HCT116 (cell line): Measurements from ENCODE around the gene FBXO17. TPM values are rescaled to one million over a fixed set of nuclear protein-coding genes. Genes with fewer than 3 reads are reported as not detected.

Source experiments
- ATAC-seq: fragments of 200-7000 bp; cut with Tn5 transposase; 2 replicates; pipeline ENCODE4 v1.9.1; 2020; ENCODE audit warnings: mild to moderate bottlenecking, moderate library complexity
- BruUV-seq: library from RNA; stranded (reverse); fragments of 400-500 nt; replicated peaks from 2 replicates; lab custom pipeline; 2021; lab: Mats Ljungman, UMichigan
- CTCF ChIA-PET: fragments of 300-600 bp; sonication (Branson Sonifier 250); formaldehyde crosslinking; loops from one replicate; lab custom pipeline; 2021; ENCODE audit warnings: antibody characterized with exemption; lab: Charles Lee
- POLR2A ChIA-PET: fragments of 300-600, 350-600 bp; sonication (Branson Sonifier 250); formaldehyde crosslinking; loops from one replicate; lab custom pipeline; 2021; ENCODE audit warnings: antibody characterized with exemption; lab: Charles Lee
- RAD21 ChIA-PET, 2 experiments: fragments of 300-600 bp; sonication (Branson Sonifier 250); formaldehyde crosslinking; loops; one replicate each; lab custom pipeline; 2023; ENCODE audit warnings: low total read pairs in 2 of 2; ENCODE audit not compliant: uncharacterized antibody in 2 of 2, unreplicated experiment in 2 of 2, low non-redundant PET in 1 of 2; lab: Charles Lee
- DNase-seq: peaks from one replicate; pipeline ENCODE4 v3.0.0-alpha.2; 2010; ENCODE audit warnings: low read depth, low spot score
- H2AFZ ChIP-seq: fragments of 200-600 bp; shearing (Covaris generic), sonication (generic); 2 replicates; pipeline ENCODE4 v1.6.1; 2017; ENCODE audit warnings: low read depth, mixed run types, mixed read lengths, antibody characterized with exemption, low read length; ENCODE audit not compliant: poor library complexity, severe bottlenecking
- H3K27ac ChIP-seq: 2 replicates; pipeline ENCODE4 v1.5.1; 2012; ENCODE audit warnings: low read depth, low read length
- H3K27me3 ChIP-seq: fragments of 200-600 bp; sonication (generic); 2 replicates; pipeline ENCODE4 v1.6.1; 2016; ENCODE audit warnings: mixed run types, low read length, mixed read lengths; ENCODE audit not compliant: insufficient read depth
- H3K36me3 ChIP-seq, 2 experiments: fragments of 200-500 bp in 1 of 2; fragments of 200-600 bp in 1 of 2; sonication (Bioruptor generic) in 1 of 2; sonication (generic) in 1 of 2; 2 replicates each; pipeline versions ENCODE4 v1.5.1 to v1.6.1; 2014 to 2016; ENCODE audit warnings: low read length in 2 of 2, inconsistent platforms in 1 of 2, mixed read lengths in 1 of 2, mixed run types in 1 of 2; ENCODE audit not compliant: insufficient read depth in 2 of 2, control insufficient read depth in 1 of 2
- H3K4me1 ChIP-seq, 2 experiments: fragments of 200-600 bp in 1 of 2; sonication (generic) in 1 of 2; 2 replicates each; pipeline versions ENCODE4 v1.5.1 to v1.6.1; 2012 to 2017; ENCODE audit warnings: low read length in 2 of 2, inconsistent platforms in 1 of 2, mild to moderate bottlenecking in 1 of 2, mixed read lengths in 1 of 2, mixed run types in 1 of 2, moderate library complexity in 1 of 2; ENCODE audit not compliant: insufficient read depth in 2 of 2, control insufficient read depth in 1 of 2
- H3K4me2 ChIP-seq: fragments of 200-600 bp; sonication (generic); 2 replicates; pipeline ENCODE4 v1.6.1; 2017; ENCODE audit warnings: mixed run types, low read length, mixed read lengths
- H3K4me3 ChIP-seq, 2 experiments: fragments of 200-600 bp in 1 of 2; sonication (generic) in 1 of 2; replicated peaks in 1 of 2; 2 replicates each; pipeline ENCODE4 v1.5.1; 2011 to 2016; ENCODE audit warnings: low read length in 2 of 2, control low read depth in 1 of 2, low read depth in 1 of 2, mild to moderate bottlenecking in 1 of 2, mixed read lengths in 1 of 2, mixed run types in 1 of 2
- H3K79me2 ChIP-seq: fragments of 200-600 bp; sonication (generic); 2 replicates; pipeline ENCODE4 v1.6.1; 2017; ENCODE audit warnings: mild to moderate bottlenecking, mixed run types, low read length, moderate library complexity, mixed read lengths; ENCODE audit not compliant: insufficient read depth
- H3K9ac ChIP-seq: fragments of 200-600 bp; sonication (generic); 2 replicates; pipeline ENCODE4 v1.6.1; 2016; ENCODE audit warnings: low read length, mixed read lengths
- H3K9me2 ChIP-seq: fragments of 200-600 bp; sonication (generic), shearing (Covaris generic); 2 replicates; pipeline ENCODE4 v1.6.1; 2017; ENCODE audit warnings: mixed run types, mild to moderate bottlenecking, moderate library complexity; ENCODE audit not compliant: insufficient read depth
- H3K9me3 ChIP-seq, 2 experiments: fragments of 200-500 bp in 1 of 2; fragments of 200-600 bp in 1 of 2; sonication (Bioruptor generic) in 1 of 2; sonication (generic) in 1 of 2; 2 replicates each; pipeline ENCODE4 v1.6.1; 2014 to 2017; ENCODE audit warnings: low read length in 2 of 2, mixed read lengths in 2 of 2, inconsistent platforms in 1 of 2, low read depth in 1 of 2, mild to moderate bottlenecking in 1 of 2, mixed run types in 1 of 2, moderate library complexity in 1 of 2; ENCODE audit not compliant: control insufficient read depth in 1 of 2, insufficient read depth in 1 of 2
- H4K20me1 ChIP-seq: fragments of 200-600 bp; sonication (generic), shearing (Covaris generic); 2 replicates; pipeline ENCODE4 v1.6.1; 2017; ENCODE audit warnings: mixed run types, mild to moderate bottlenecking, moderate library complexity; ENCODE audit not compliant: insufficient read depth
- CBX3 ChIP-seq: IDR thresholded peaks from 2 replicates; pipeline ENCODE4 v1.6.1; 2012; ENCODE audit warnings: low read depth
- EGR1 ChIP-seq: IDR thresholded peaks from 2 replicates; pipeline ENCODE4 v1.6.1; 2012; ENCODE audit warnings: low read depth
- EZH2 ChIP-seq: fragments of 200-600 bp; sonication (generic); IDR thresholded peaks from 2 replicates; pipeline ENCODE4 v1.6.1; 2017; ENCODE audit warnings: antibody characterized with exemption, mixed run types
- EZH2phosphoT487 ChIP-seq: fragments of 200-600 bp; IDR thresholded peaks from 2 replicates; pipeline ENCODE4 v1.6.1; 2018; ENCODE audit warnings: antibody characterized with exemption, borderline replicate concordance
- FOSL1 ChIP-seq: IDR thresholded peaks from 2 replicates; pipeline ENCODE4 v1.6.1; 2012; ENCODE audit warnings: low read depth
- POLR2A ChIP-seq: IDR thresholded peaks from 2 replicates; pipeline ENCODE4 v1.7.0; 2011; ENCODE audit warnings: borderline replicate concordance; ENCODE audit not compliant: insufficient read depth, insufficient read length; ENCODE audit errors: extremely low read depth
- POLR2AphosphoS5 ChIP-seq: IDR thresholded peaks from 2 replicates; pipeline ENCODE4 v1.6.1; 2011; ENCODE audit warnings: mild to moderate bottlenecking, low read depth, low read length, moderate library complexity
- YY1 ChIP-seq: IDR thresholded peaks from 2 replicates; pipeline ENCODE4 v1.6.1; 2011; ENCODE audit warnings: low read length, low read depth, moderate library complexity, mild to moderate bottlenecking; ENCODE audit not compliant: insufficient replicate concordance; ENCODE audit errors: extremely low read depth
- ZNF274 ChIP-seq: fragments of 200-500 bp; sonication (Bioruptor generic); IDR thresholded peaks from 2 replicates; pipeline ENCODE4 v1.6.1; 2014; ENCODE audit warnings: mild to moderate bottlenecking, low read depth, low read length, inconsistent platforms
- intact Hi-C: fragments of 100-400 bp; cut with micrococcal nuclease; formaldehyde crosslinking; loops from 2 replicates; pipeline ENCODE4 v1.10.0; 2022
- total RNA-seq: library from RNA; stranded (reverse); gene quantifications from one replicate; pipeline ENCODE4 v1.2.1, GENCODE V29; 2021; ENCODE audit not compliant: unreplicated experiment
- TF ChIP-seq, protein P1 (sequence below): IDR thresholded peaks from 2 replicates; pipeline ENCODE4 v1.6.1; 2011; ENCODE audit warnings: mild to moderate bottlenecking, low read length, moderate library complexity; ENCODE audit not compliant: insufficient replicate concordance; ENCODE audit errors: extremely low read depth
- TF ChIP-seq, protein P2 (sequence below): IDR thresholded peaks from 2 replicates; pipeline ENCODE4 v1.6.1; 2012; ENCODE audit warnings: low read depth
- TF ChIP-seq, protein P3 (sequence below), 3 experiments: fragments of 200-600 bp in 1 of 3; sonication (generic) in 1 of 3; IDR thresholded peaks in 2 of 3; conservative IDR thresholded peaks in 1 of 3; 2 replicates each; pipeline ENCODE4 v1.5.1; 2012 to 2017; ENCODE audit warnings: low read depth in 2 of 3, low read length in 2 of 3, antibody characterized with exemption in 1 of 3, borderline replicate concordance in 1 of 3, control low read depth in 1 of 3, mild to moderate bottlenecking in 1 of 3, mixed read lengths in 1 of 3, mixed run types in 1 of 3, moderate library complexity in 1 of 3; ENCODE audit not compliant: insufficient read depth in 1 of 3

The FBXO17 gene
- total RNA-seq, 1 experiment from 2014 or later: 18.5 TPM

DNA sequence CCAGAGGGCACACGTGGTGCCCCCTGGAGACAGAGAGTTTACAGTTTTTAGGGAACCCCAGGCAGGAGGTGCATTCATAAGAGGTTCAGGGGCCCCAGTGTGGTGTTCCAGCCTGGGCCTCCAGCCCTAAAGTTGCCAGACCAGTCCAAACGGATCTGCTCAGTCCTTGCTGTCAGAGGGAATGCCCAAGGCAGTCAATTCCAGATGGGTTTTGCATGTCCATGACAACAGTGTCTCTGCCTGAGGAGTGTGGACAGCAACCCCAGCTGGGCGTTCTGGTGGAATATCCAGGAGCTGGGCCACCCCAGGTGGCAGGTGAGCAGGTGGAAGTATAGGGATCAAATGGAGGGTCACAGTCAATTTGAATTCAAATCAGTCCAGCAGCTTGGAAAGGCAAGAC, 31.6 kb upstream of the FBXO17 start:
- TF ChIP-seq POLR2A (no peak), FOSL1 (no peak), EZH2 (no peak)
- TF ChIP-seq, all 23 proteins: peak for 0
- no TSS peak for BruUV-seq
- no peak overlapping the region for H3K4me3 ChIP-seq
- H3K27me3 ChIP-seq: no peaks in the 10 kb centered on the region
- H3K27ac ChIP-seq: no peak overlapping the region
- H3K36me3 ChIP-seq: no peaks in the 10 kb centered on the region
- ChIA-PET POLR2A (no interaction called here), CTCF (no interaction called here), RAD21 (no interaction called here)
- no peaks in the 10 kb centered on the region for H3K9me2 ChIP-seq
- no peaks in the 10 kb centered on the region for H3K4me1 ChIP-seq
- DNase-seq (no peak), ATAC-seq (no peak)
- no peaks in the 10 kb centered on the region for H3K79me2 ChIP-seq
- H4K20me1 ChIP-seq: no peaks in the 10 kb centered on the region
- no peaks in the 10 kb centered on the region for H3K9me3 ChIP-seq
- no peak overlapping the region for H3K9ac ChIP-seq
- H2AFZ ChIP-seq: no peak overlapping the region
- intact Hi-C loops: no loop called here
- H3K4me2 ChIP-seq: no peak overlapping the region

DNA sequence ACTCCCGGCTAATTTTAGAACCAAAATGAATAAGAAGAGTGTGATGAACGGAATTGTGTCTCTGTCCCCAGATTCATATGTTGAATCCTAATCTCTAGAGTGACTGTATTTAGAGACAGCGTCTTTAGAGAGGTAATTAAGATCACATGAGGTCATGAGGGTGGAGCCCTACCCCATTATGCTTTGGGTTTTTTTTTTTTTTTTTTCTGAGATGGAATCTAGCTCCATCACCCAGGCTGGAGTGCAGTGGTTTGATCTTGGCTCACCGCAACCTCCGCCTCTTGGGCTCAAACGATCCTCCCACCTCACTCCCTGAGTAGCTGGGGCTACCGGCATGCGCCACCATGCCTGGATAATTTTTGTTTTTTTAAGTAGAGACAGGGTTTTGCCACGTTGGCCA, 28.9 kb upstream of the FBXO17 start:
- H3K79me2 ChIP-seq: no peaks in the 10 kb centered on the region
- no peaks in the 10 kb centered on the region for H3K9me2 ChIP-seq
- H4K20me1 ChIP-seq: no peaks in the 10 kb centered on the region
- intact Hi-C loops: no loop called here
- no peak overlapping the region for H3K27ac ChIP-seq
- no peaks in the 10 kb centered on the region for H3K9me3 ChIP-seq
- no peak overlapping the region for H3K4me3 ChIP-seq
- CTCF ChIA-PET: no interaction called here
- no peak for ATAC-seq
- RAD21 ChIA-PET: no interaction called here
- H3K36me3 ChIP-seq: no peaks in the 10 kb centered on the region
- H2AFZ ChIP-seq: no peak overlapping the region
- H3K4me2 ChIP-seq: no peak overlapping the region
- POLR2A ChIA-PET: no interaction called here
- H3K27me3 ChIP-seq: no peaks in the 10 kb centered on the region
- no peak overlapping the region for H3K9ac ChIP-seq
- BruUV-seq: no TSS peak
- no peak for DNase-seq
- no peaks in the 10 kb centered on the region for H3K4me1 ChIP-seq
- TF ChIP-seq, protein P1, sequence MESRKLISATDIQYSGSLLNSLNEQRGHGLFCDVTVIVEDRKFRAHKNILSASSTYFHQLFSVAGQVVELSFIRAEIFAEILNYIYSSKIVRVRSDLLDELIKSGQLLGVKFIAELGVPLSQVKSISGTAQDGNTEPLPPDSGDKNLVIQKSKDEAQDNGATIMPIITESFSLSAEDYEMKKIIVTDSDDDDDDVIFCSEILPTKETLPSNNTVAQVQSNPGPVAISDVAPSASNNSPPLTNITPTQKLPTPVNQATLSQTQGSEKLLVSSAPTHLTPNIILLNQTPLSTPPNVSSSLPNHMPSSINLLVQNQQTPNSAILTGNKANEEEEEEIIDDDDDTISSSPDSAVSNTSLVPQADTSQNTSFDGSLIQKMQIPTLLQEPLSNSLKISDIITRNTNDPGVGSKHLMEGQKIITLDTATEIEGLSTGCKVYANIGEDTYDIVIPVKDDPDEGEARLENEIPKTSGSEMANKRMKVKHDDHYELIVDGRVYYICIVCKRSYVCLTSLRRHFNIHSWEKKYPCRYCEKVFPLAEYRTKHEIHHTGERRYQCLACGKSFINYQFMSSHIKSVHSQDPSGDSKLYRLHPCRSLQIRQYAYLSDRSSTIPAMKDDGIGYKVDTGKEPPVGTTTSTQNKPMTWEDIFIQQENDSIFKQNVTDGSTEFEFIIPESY: no peak
- TF ChIP-seq POLR2A (no peak), EZH2phosphoT487 (no peak), POLR2AphosphoS5 (no peak), ZNF274 (no peak), FOSL1 (no peak), YY1 (no peak), CBX3 (no peak), EGR1 (no peak), EZH2 (no peak)
- TF ChIP-seq, protein P2, sequence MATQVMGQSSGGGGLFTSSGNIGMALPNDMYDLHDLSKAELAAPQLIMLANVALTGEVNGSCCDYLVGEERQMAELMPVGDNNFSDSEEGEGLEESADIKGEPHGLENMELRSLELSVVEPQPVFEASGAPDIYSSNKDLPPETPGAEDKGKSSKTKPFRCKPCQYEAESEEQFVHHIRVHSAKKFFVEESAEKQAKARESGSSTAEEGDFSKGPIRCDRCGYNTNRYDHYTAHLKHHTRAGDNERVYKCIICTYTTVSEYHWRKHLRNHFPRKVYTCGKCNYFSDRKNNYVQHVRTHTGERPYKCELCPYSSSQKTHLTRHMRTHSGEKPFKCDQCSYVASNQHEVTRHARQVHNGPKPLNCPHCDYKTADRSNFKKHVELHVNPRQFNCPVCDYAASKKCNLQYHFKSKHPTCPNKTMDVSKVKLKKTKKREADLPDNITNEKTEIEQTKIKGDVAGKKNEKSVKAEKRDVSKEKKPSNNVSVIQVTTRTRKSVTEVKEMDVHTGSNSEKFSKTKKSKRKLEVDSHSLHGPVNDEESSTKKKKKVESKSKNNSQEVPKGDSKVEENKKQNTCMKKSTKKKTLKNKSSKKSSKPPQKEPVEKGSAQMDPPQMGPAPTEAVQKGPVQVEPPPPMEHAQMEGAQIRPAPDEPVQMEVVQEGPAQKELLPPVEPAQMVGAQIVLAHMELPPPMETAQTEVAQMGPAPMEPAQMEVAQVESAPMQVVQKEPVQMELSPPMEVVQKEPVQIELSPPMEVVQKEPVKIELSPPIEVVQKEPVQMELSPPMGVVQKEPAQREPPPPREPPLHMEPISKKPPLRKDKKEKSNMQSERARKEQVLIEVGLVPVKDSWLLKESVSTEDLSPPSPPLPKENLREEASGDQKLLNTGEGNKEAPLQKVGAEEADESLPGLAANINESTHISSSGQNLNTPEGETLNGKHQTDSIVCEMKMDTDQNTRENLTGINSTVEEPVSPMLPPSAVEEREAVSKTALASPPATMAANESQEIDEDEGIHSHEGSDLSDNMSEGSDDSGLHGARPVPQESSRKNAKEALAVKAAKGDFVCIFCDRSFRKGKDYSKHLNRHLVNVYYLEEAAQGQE: no peak
- TF ChIP-seq, protein P3, sequence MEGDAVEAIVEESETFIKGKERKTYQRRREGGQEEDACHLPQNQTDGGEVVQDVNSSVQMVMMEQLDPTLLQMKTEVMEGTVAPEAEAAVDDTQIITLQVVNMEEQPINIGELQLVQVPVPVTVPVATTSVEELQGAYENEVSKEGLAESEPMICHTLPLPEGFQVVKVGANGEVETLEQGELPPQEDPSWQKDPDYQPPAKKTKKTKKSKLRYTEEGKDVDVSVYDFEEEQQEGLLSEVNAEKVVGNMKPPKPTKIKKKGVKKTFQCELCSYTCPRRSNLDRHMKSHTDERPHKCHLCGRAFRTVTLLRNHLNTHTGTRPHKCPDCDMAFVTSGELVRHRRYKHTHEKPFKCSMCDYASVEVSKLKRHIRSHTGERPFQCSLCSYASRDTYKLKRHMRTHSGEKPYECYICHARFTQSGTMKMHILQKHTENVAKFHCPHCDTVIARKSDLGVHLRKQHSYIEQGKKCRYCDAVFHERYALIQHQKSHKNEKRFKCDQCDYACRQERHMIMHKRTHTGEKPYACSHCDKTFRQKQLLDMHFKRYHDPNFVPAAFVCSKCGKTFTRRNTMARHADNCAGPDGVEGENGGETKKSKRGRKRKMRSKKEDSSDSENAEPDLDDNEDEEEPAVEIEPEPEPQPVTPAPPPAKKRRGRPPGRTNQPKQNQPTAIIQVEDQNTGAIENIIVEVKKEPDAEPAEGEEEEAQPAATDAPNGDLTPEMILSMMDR (IDR thresholded peaks at IDR 0.05 in 2 of 3, conservative IDR thresholded peaks at IDR 0.05 in 1 of 3; ENCODE audit: borderline replicate concordance in 1 of 3, insufficient read depth in 1 of 3, low read depth in 2 of 3, low read length in 2 of 3): no peak
